ENCODE data around the gene DNAJB4.
A peak's percentile ranks its signal among the peaks of the same experiment; 100 is the strongest.

Gene DNAJB4

DNA sequence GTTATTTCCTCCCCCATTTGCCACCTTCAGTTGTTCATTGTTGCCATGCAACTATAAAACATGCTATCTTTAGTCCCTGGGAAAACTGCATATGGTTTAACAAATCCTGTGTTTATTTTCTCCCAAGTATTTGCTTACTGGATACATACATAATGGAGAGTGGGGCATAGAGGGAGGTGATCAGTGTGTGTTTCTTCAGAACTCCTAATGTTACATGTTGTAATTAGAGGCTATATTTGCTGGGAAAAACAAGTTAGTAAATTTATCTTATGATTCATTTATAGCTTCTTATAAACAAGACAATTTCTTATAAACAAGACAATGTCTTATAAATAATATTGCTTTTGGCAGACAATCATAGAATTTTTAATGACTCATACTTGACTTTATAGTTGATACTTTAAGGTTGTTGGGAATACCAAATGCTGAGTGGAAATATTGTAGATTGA lies 33.8 kb downstream of the DNAJB4 start:
- Histone ChIP-seq H3K27me3 (ENCODE audit: insufficient read depth, poor library complexity, severe bottlenecking) (no peaks in the 10 kb centered on the region), H3K9me3 (ENCODE audit: severe bottlenecking) (no peaks in the 10 kb centered on the region), H3K36me3 (ENCODE audit: low read depth) (no peaks in the 10 kb centered on the region), H3K4me1 (ENCODE audit: insufficient read depth, poor library complexity, severe bottlenecking) (peaks cover 7% of the 10 kb centered on the region), H3K4me3 (ENCODE audit: severe bottlenecking) (no peak overlapping the region), H3K27ac (ENCODE audit: poor library complexity, severe bottlenecking) (no peak overlapping the region)
- TF ChIP-seq, protein P1, sequence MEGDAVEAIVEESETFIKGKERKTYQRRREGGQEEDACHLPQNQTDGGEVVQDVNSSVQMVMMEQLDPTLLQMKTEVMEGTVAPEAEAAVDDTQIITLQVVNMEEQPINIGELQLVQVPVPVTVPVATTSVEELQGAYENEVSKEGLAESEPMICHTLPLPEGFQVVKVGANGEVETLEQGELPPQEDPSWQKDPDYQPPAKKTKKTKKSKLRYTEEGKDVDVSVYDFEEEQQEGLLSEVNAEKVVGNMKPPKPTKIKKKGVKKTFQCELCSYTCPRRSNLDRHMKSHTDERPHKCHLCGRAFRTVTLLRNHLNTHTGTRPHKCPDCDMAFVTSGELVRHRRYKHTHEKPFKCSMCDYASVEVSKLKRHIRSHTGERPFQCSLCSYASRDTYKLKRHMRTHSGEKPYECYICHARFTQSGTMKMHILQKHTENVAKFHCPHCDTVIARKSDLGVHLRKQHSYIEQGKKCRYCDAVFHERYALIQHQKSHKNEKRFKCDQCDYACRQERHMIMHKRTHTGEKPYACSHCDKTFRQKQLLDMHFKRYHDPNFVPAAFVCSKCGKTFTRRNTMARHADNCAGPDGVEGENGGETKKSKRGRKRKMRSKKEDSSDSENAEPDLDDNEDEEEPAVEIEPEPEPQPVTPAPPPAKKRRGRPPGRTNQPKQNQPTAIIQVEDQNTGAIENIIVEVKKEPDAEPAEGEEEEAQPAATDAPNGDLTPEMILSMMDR (IDR thresholded peaks at IDR 0.05; ENCODE audit: poor library complexity, severe bottlenecking) = no peak
- DNase-seq (ENCODE audit: low spot score) (no peak), ATAC-seq (ENCODE audit: low read depth) (peak; percentile 29; the same call in 1 of the 3 replicates)

DNA sequence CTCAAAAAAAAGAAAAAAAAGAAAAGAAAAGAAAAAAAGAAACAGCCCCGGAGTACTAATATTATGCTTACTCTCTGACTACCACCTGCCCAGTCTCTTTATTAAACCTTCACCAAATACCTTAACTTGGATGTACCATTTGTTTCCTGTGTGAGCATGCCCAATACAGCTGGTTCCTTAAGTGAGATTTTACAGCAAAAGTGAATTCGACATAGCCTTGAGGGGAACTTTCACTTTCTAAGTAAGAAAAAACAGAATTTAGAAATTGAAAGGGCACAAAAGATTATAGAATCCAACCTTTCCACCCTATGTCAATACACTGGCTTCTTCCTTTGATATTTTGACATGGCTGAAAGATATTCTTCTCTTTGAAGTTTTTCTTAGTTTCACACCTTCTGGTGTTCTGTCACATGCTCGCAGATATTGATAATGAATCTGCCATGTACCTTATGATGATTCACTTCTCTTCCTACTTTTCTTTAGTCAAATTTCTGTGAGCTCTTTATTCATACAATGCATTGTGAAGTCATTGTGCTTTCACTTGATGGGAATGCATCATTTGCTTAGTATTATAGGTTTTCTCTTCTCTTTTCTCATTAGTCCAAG lies 35.8 kb downstream of the DNAJB4 start:
- Histone ChIP-seq H3K9me3 (ENCODE audit: severe bottlenecking) (no peaks in the 10 kb centered on the region), H3K4me1 (ENCODE audit: insufficient read depth, poor library complexity, severe bottlenecking) (no peaks in the 10 kb centered on the region), H3K27ac (ENCODE audit: poor library complexity, severe bottlenecking) (no peak overlapping the region), H3K36me3 (ENCODE audit: low read depth) (no peaks in the 10 kb centered on the region), H3K4me3 (ENCODE audit: severe bottlenecking) (no peak overlapping the region), H3K27me3 (ENCODE audit: insufficient read depth, poor library complexity, severe bottlenecking) (peaks cover 6% of the 10 kb centered on the region)
- ATAC-seq (ENCODE audit: low read depth) = no peak
- DNase-seq (ENCODE audit: low spot score) = no peak
- TF ChIP-seq, protein P1 (IDR thresholded peaks at IDR 0.05; ENCODE audit: poor library complexity, severe bottlenecking) = no peak

DNA sequence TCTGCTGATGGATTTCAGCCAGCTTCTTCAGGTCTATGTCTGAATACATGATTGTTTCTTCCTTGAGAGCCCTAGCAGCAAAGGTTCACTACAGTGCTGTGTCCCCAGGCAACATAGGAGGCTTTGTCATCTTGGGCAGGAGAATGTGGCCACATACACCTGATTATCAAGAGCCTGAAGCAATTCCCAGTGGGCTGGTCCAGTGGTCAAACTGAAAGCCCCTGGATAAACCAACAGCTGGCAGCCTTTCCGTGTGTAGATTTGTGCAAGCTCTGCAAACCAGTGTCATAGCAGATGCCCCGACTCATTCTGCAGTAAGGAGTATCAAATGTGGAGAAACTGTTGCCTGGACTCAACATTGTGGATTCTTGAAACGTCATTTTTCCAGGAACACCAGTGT lies 38.7 kb downstream of the DNAJB4 start:
- ATAC-seq (ENCODE audit: low read depth) (no peak), DNase-seq (ENCODE audit: low spot score) (no peak)
- Histone ChIP-seq H3K27ac (ENCODE audit: poor library complexity, severe bottlenecking) (no peak overlapping the region), H3K9me3 (ENCODE audit: severe bottlenecking) (no peaks in the 10 kb centered on the region), H3K4me1 (ENCODE audit: insufficient read depth, poor library complexity, severe bottlenecking) (no peaks in the 10 kb centered on the region), H3K4me3 (ENCODE audit: severe bottlenecking) (no peak overlapping the region), H3K36me3 (ENCODE audit: low read depth) (no peaks in the 10 kb centered on the region), H3K27me3 (ENCODE audit: insufficient read depth, poor library complexity, severe bottlenecking) (peaks cover 16% of the 10 kb centered on the region)
- TF ChIP-seq, protein P1 (IDR thresholded peaks at IDR 0.05; ENCODE audit: poor library complexity, severe bottlenecking) = no peak

DNA sequence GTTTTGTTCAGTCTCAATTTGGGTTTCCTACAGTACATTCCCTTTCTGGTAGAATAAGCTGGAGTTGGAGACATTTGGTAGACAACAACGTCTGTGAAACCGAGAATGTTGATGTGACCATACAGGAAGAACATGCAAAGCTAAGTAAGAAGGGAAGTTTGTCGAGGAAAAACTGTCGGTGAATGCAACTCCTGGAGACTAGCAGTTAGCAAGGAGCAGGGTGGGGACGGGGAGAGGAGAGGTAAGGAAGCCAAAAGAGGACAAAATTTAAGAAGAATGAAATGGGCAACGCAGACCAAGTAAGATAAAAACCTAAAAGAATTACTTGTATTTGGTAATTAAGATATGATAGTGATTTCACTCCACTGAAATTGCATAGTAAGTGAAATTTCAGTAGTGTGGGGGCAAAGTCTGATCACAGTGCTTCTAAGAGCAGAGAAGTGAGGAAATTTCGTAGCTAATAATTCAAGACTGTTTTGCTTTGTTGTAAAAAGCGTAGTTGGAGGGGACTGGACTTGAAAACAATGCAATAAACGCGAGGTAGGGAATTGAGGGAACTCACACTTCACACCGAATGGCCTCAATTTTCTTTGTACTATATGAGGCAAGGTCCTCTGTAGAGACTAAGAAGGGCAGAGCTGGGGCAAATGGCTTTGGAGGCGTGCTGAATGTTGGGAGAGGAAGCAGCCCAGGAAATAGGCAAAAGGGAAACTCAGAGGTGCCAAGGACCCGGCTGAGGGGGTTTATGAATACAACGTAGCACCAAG lies 40.2 kb downstream of the DNAJB4 start:
- Histone ChIP-seq H3K9me3 (ENCODE audit: severe bottlenecking) (no peaks in the 10 kb centered on the region), H3K27ac (ENCODE audit: poor library complexity, severe bottlenecking) (no peak overlapping the region), H3K4me1 (ENCODE audit: insufficient read depth, poor library complexity, severe bottlenecking) (no peaks in the 10 kb centered on the region), H3K36me3 (ENCODE audit: low read depth) (no peaks in the 10 kb centered on the region), H3K27me3 (ENCODE audit: insufficient read depth, poor library complexity, severe bottlenecking) (peaks cover 16% of the 10 kb centered on the region), H3K4me3 (ENCODE audit: severe bottlenecking) (no peak overlapping the region)
- ATAC-seq (ENCODE audit: low read depth) (no peak), DNase-seq (ENCODE audit: low spot score) (no peak)
- TF ChIP-seq, protein P1 (IDR thresholded peaks at IDR 0.05; ENCODE audit: poor library complexity, severe bottlenecking) = no peak

DNA sequence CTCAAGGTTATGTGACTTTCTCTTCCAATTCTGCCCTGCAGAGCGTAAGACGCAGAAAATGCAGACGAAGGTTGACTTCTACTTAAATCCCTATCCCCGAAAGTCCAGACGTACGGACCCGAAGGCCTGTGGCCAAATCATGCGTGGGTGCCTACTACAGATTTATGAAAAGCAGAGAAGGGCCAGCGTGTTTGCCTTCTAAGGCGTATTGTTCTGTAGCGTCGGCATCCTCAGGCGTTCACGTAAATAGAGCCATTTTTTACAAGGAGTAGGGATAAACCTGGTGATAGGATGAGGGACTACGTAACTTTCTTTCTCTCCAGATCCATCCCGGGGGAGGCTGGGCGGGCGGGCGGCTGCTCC lies 40.8 kb downstream of the DNAJB4 start:
- H3K9me3 ChIP-seq (ENCODE audit: severe bottlenecking) = no peaks in the 10 kb centered on the region
- H3K4me1 ChIP-seq (ENCODE audit: insufficient read depth, poor library complexity, severe bottlenecking) = no peaks in the 10 kb centered on the region
- TF ChIP-seq, protein P1 (IDR thresholded peaks at IDR 0.05; ENCODE audit: poor library complexity, severe bottlenecking) = no peak
- no peaks in the 10 kb centered on the region for H3K36me3 ChIP-seq (ENCODE audit: low read depth)
- H3K27me3 ChIP-seq (ENCODE audit: insufficient read depth, poor library complexity, severe bottlenecking) = peaks cover 16% of the 10 kb centered on the region
- ATAC-seq (ENCODE audit: low read depth) (no peak), DNase-seq (ENCODE audit: low spot score) (no peak)
- H3K4me3 ChIP-seq (ENCODE audit: severe bottlenecking) = peak overlapping the region; percentile 30
- no peak overlapping the region for H3K27ac ChIP-seq (ENCODE audit: poor library complexity, severe bottlenecking)
